Peyer's patch (tissue), 4 donors: ENCODE measurements around the gene ATP2A1.

Experiments used
- POLR2A ChIP-seq, 2 donors: fragments of 450-650 bp; IDR thresholded peaks; one replicate each; pipeline ENCODE4 v1.5.1; 2017; ENCODE audit warnings: antibody characterized with exemption in 2 of 2, mild to moderate bottlenecking in 2 of 2, moderate library complexity in 2 of 2
- TF ChIP-seq, protein P1 (sequence below), 6 experiments: fragments of 450-650 bp in 4 of 6; fragments of 200-600 bp in 2 of 6; sonication (generic) in 1 of 6; IDR thresholded peaks; one replicate each; pipeline ENCODE4 v1.5.1; 2017 to 2019; ENCODE audit warnings: antibody characterized with exemption in 6 of 6, mild to moderate bottlenecking in 3 of 6, moderate library complexity in 1 of 6

DNA sequence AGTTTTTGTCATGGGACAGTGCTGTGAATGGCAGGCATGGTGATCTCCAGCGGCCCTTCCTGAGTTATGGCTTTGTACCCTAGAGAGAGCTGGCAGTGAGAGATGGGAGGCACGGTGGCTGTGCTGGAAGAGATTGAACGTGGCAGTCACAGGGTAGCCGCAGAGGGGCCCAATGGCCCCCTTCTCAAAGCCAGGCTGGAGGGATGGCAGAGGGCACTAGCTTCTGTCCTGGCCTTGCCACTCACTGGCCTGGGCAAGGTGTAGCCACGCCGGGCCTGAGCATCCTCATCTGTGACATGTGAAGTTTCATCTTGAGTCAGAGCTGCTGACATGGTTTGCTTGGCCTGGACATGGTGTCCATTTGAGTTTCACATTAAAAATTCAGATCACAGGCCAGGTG is 3.9 kb upstream of the ATP2A1 start:
- no peak for TF ChIP-seq POLR2A (IDR thresholded peaks at IDR 0.05)
- TF ChIP-seq, protein P1, sequence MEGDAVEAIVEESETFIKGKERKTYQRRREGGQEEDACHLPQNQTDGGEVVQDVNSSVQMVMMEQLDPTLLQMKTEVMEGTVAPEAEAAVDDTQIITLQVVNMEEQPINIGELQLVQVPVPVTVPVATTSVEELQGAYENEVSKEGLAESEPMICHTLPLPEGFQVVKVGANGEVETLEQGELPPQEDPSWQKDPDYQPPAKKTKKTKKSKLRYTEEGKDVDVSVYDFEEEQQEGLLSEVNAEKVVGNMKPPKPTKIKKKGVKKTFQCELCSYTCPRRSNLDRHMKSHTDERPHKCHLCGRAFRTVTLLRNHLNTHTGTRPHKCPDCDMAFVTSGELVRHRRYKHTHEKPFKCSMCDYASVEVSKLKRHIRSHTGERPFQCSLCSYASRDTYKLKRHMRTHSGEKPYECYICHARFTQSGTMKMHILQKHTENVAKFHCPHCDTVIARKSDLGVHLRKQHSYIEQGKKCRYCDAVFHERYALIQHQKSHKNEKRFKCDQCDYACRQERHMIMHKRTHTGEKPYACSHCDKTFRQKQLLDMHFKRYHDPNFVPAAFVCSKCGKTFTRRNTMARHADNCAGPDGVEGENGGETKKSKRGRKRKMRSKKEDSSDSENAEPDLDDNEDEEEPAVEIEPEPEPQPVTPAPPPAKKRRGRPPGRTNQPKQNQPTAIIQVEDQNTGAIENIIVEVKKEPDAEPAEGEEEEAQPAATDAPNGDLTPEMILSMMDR (IDR thresholded peaks at IDR 0.05), result no peak
